NB4 (cell line): Measurements from ENCODE around the gene NPEPL1.

Experiments
- CTCF ChIP-seq: IDR thresholded peaks from one replicate; pipeline ENCODE4 v1.5.1; 2012; ENCODE audit warnings: low read depth, low read length
- MAX ChIP-seq: IDR thresholded peaks from 2 replicates; pipeline ENCODE4 v1.6.1; 2011; ENCODE audit warnings: low read depth, low read length
- POLR2A ChIP-seq: IDR thresholded peaks from 2 replicates; pipeline ENCODE4 v1.6.1; 2011; ENCODE audit warnings: mild to moderate bottlenecking; ENCODE audit not compliant: insufficient read length; ENCODE audit errors: extremely low read depth

GRCh38 chr20:58755062-58755697 is 62.6 kb downstream of the NPEPL1 start:
- TF ChIP-seq CTCF (no peak), MAX (no peak), POLR2A (no peak)
